IMR-90 (cell line): Measurements from ENCODE around the gene NRF1. TPM values are rescaled to one million over a fixed set of nuclear protein-coding genes. Genes with fewer than 3 reads are reported as not detected.

Experiments
- ATAC-seq: fragments of 200-7000 bp; cut with Tn5 transposase; 2 replicates; pipeline ENCODE4 v1.9.1; 2020; ENCODE audit warnings: low read depth, mild to moderate bottlenecking, moderate library complexity
- BruUV-seq: library from RNA; stranded (reverse); fragments of 400-500 nt; replicated peaks from 2 replicates; lab custom pipeline; 2021; lab: Mats Ljungman, UMichigan
- CTCF ChIA-PET: fragments of 300-600 bp; formaldehyde crosslinking; extraction: SDS; loops from one replicate; lab custom pipeline; 2021; ENCODE audit warnings: antibody characterized with exemption; lab: Yijun Ruan, JAX
- POLR2A ChIA-PET: fragments of 300-600 bp; sonication (Branson Sonifier 250); formaldehyde crosslinking; loops from one replicate; lab custom pipeline; 2022; ENCODE audit warnings: antibody characterized with exemption; ENCODE audit not compliant: unreplicated experiment; lab: Charles Lee
- DNase-seq: peaks from one replicate; pipeline ENCODE4 v3.0.0; 2013
- H2AFZ ChIP-seq: replicated peaks from 2 replicates; pipeline ENCODE3; 2013; ENCODE audit warnings: low read length, mild to moderate bottlenecking; ENCODE audit not compliant: poor library complexity
- H2AK5ac ChIP-seq: 2 replicates; pipeline ENCODE4 v1.6.1; 2013; ENCODE audit warnings: low read depth, low read length, inconsistent platforms
- H2AK9ac ChIP-seq: replicated peaks from 2 replicates; pipeline ENCODE3; 2013; ENCODE audit warnings: mild to moderate bottlenecking, low read depth, low read length, moderate library complexity; ENCODE audit not compliant: poor library complexity
- H2BK120ac ChIP-seq: 2 replicates; pipeline ENCODE4 v1.6.1; 2013; ENCODE audit warnings: low read depth, low read length, inconsistent platforms
- H2BK15ac ChIP-seq: 3 replicates; pipeline ENCODE4 v1.6.1; 2013; ENCODE audit warnings: low read depth, low read length, inconsistent platforms
- H2BK20ac ChIP-seq: 2 replicates; pipeline ENCODE4 v1.6.1; 2013; ENCODE audit warnings: low read depth, mild to moderate bottlenecking, inconsistent platforms, low read length, moderate library complexity
- H2BK5ac ChIP-seq: 2 replicates; pipeline ENCODE4 v1.6.1; 2013; ENCODE audit warnings: mild to moderate bottlenecking, low read depth, low read length, inconsistent platforms; ENCODE audit not compliant: poor library complexity, severe bottlenecking
- H3K14ac ChIP-seq: replicated peaks from 2 replicates; pipeline ENCODE4 v1.6.1; 2013; ENCODE audit warnings: low read depth, low read length, inconsistent platforms
- H3K18ac ChIP-seq: 2 replicates; pipeline ENCODE4 v1.6.1; 2013; ENCODE audit warnings: low read depth, low read length, control low read depth
- H3K23ac ChIP-seq: 2 replicates; pipeline ENCODE4 v1.6.1; 2013; ENCODE audit warnings: low read depth, low read length, inconsistent platforms
- H3K27ac ChIP-seq: 2 replicates; pipeline ENCODE4 v1.5.1; 2013; ENCODE audit warnings: mild to moderate bottlenecking, control low read depth, low read length; ENCODE audit not compliant: insufficient read depth
- H3K27me3 ChIP-seq: 2 replicates; pipeline ENCODE4 v1.6.1; 2013; ENCODE audit warnings: low read length; ENCODE audit not compliant: control insufficient read depth, insufficient read depth
- H3K36me3 ChIP-seq: 2 replicates; pipeline ENCODE4 v1.6.1; 2013; ENCODE audit warnings: low read length, mixed read lengths; ENCODE audit not compliant: control insufficient read depth, insufficient read depth
- H3K4ac ChIP-seq: 2 replicates; pipeline ENCODE4 v1.6.1; 2013; ENCODE audit warnings: low read depth, low read length, inconsistent platforms
- H3K4me1 ChIP-seq: 2 replicates; pipeline ENCODE4 v1.6.1; 2013; ENCODE audit warnings: low read length, mixed read lengths; ENCODE audit not compliant: control insufficient read depth, insufficient read depth
- H3K4me2 ChIP-seq: 2 replicates; pipeline ENCODE4 v1.6.1; 2013; ENCODE audit warnings: low read depth, mild to moderate bottlenecking, control low read depth, low read length, moderate library complexity
- H3K4me3 ChIP-seq: 2 replicates; pipeline ENCODE4 v1.5.1; 2013; ENCODE audit warnings: low read depth, mild to moderate bottlenecking, control low read depth, low read length, moderate library complexity; ENCODE audit not compliant: insufficient read depth
- H3K56ac ChIP-seq: 2 replicates; pipeline ENCODE4 v1.6.1; 2013; ENCODE audit warnings: low read length, inconsistent platforms; ENCODE audit not compliant: insufficient read depth; ENCODE audit errors: extremely low read depth
- H3K79me1 ChIP-seq, 2 experiments: 2 replicates each; pipeline ENCODE4 v1.6.1; 2013; ENCODE audit warnings: low read length in 2 of 2, inconsistent platforms in 1 of 2, low read depth in 1 of 2
- H3K9ac ChIP-seq: 2 replicates; pipeline ENCODE4 v1.6.1; 2013; ENCODE audit warnings: low read depth, low read length, control low read depth
- H3K9me1 ChIP-seq: 2 replicates; pipeline ENCODE4 v1.6.1; 2013; ENCODE audit warnings: low read length, inconsistent platforms; ENCODE audit not compliant: insufficient read depth
- H3K9me3 ChIP-seq: 2 replicates; pipeline ENCODE4 v1.6.1; 2013; ENCODE audit warnings: low read length; ENCODE audit not compliant: control insufficient read depth, insufficient read depth
- H4K20me1 ChIP-seq: 2 replicates; pipeline ENCODE4 v1.6.1; 2013; ENCODE audit warnings: low read length, inconsistent platforms; ENCODE audit not compliant: insufficient read depth
- H4K5ac ChIP-seq: 2 replicates; pipeline ENCODE4 v1.6.1; 2013; ENCODE audit warnings: mild to moderate bottlenecking, low read depth, low read length, control low read depth
- H4K8ac ChIP-seq, 2 experiments: 2 replicates each; pipeline ENCODE4 v1.6.1; 2013; ENCODE audit warnings: low read depth in 2 of 2, low read length in 2 of 2, control low read depth in 1 of 2, inconsistent platforms in 1 of 2
- H4K91ac ChIP-seq: 2 replicates; pipeline ENCODE4 v1.6.1; 2013; ENCODE audit warnings: low read depth, low read length, inconsistent platforms; ENCODE audit not compliant: insufficient read depth
- BHLHE40 ChIP-seq: fragments of 150-350 bp; IDR thresholded peaks from 2 replicates; pipeline ENCODE4 v1.6.1; 2016; ENCODE audit warnings: mild to moderate bottlenecking, low read depth, low read length
- CEBPB ChIP-seq: IDR thresholded peaks from 2 replicates; pipeline ENCODE4 v1.6.1; 2012; ENCODE audit warnings: low read depth, low read length, improper control_type of control experiment
- FOS ChIP-seq: fragments of 150-350 bp; IDR thresholded peaks from 2 replicates; pipeline ENCODE4 v1.6.1; 2016; ENCODE audit warnings: low read depth, low read length
- MXI1 ChIP-seq: IDR thresholded peaks from 2 replicates; pipeline ENCODE4 v1.6.1; 2012; ENCODE audit warnings: low read depth, mild to moderate bottlenecking, low read length, moderate library complexity, borderline replicate concordance
- NFE2L2 ChIP-seq: fragments of 150-350 bp; IDR thresholded peaks from 2 replicates; pipeline ENCODE4 v1.6.1; 2016; ENCODE audit warnings: low read depth, mild to moderate bottlenecking, low read length
- POLR2A ChIP-seq: IDR thresholded peaks from 2 replicates; pipeline ENCODE4 v1.6.1; 2012; ENCODE audit warnings: mild to moderate bottlenecking, low read depth, low read length
- RAD21 ChIP-seq: IDR thresholded peaks from 2 replicates; pipeline ENCODE4 v1.6.1; 2012; ENCODE audit warnings: low read length, improper control_type of control experiment
- RCOR1 ChIP-seq: IDR thresholded peaks from 2 replicates; pipeline ENCODE4 v1.6.1; 2012; ENCODE audit warnings: mild to moderate bottlenecking, low read length, improper control_type of control experiment; ENCODE audit not compliant: insufficient replicate concordance
- RFX5 ChIP-seq: IDR thresholded peaks from 2 replicates; pipeline ENCODE4 v1.8.0; 2012; ENCODE audit warnings: low read depth, mild to moderate bottlenecking, low read length, moderate library complexity
- WGBS, 2 experiments: methylation state at CpG; one replicate each; pipeline versions ENCODE4 v1.1.5 to v1.1.7; 2013; ENCODE audit warnings: missing lambda C conversion rate in 2 of 2; ENCODE audit not compliant: insufficient read length in 1 of 2; ENCODE audit errors: extremely low coverage in 2 of 2; 5-methylcytosine and 5-hydroxymethylcytosine counted together
- dilution Hi-C: fragments of 300-500 bp; cut with HindIII; formaldehyde crosslinking; loops from one replicate; pipeline ENCODE4 v1.14.3; 2018; ENCODE audit warnings: low sequenced_read_pairs; ENCODE audit not compliant: unreplicated experiment
- in situ Hi-C: fragments of 300-500 bp; cut with MboI; formaldehyde crosslinking; loops from 3 replicates; pipeline ENCODE4 v1.14.3; 2019; ENCODE audit warnings: low sequenced_read_pairs, inconsistent platforms, mixed read lengths
- intact Hi-C: fragments of 100-400 bp; cut with micrococcal nuclease; formaldehyde crosslinking; loops from 2 replicates; pipeline ENCODE4 v1.10.0; 2022
- polyA plus RNA-seq, 3 experiments: library from polyadenylated mRNA; depleted of rRNA; stranded (reverse); fragments of >200 nt; gene quantifications; 2 replicates each; pipeline ENCODE4 v1.2.3, GENCODE V29; 2012; ENCODE audit warnings: low replicate concordance in 1 of 3
- total RNA-seq: library from RNA; depleted of rRNA; stranded (reverse); fragments of >200 nt; gene quantifications from 2 replicates; pipeline ENCODE4 v1.2.3, GENCODE V29; 2012
- TF ChIP-seq, protein P1 (sequence below): conservative IDR thresholded peaks from 2 replicates; pipeline ENCODE4 v1.5.1; 2012; ENCODE audit warnings: mild to moderate bottlenecking, low read depth, low read length, improper control_type of control experiment
- TF ChIP-seq, protein P2 (sequence below): fragments of 150-350 bp; IDR thresholded peaks from 2 replicates; pipeline ENCODE4 v1.6.1; 2017; ENCODE audit warnings: mild to moderate bottlenecking, antibody characterized with exemption, low read length, low read depth

Gene NRF1
- total and polyA plus RNA-seq, 2 of the 4 experiments (the other 2 are of a cell fraction), result 11.4 to 15.8 TPM

DNA sequence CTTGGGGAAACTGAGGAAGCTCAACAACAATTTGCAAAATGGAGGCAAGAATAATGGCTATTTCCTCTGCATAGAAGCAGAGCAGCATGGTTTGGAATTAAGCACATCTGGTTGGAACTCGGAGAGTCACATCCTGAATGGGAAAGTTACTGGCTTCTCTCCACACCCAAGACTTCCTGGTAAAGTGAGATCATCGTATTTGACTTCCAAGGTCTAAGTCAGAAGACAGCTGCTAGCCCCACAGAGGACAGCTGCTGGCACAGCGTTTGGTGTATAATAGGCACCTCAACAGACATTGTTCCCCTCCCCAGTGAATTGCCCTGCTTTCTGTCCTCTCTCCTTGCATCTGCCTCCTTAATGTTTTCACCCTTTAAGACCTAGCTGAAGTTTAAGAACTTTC lies 37.0 kb upstream of the NRF1 start:
- DNase-seq (peak; percentile 88), ATAC-seq (peak; percentile 38)
- no peak overlapping the region for H2AK9ac ChIP-seq
- H2BK120ac ChIP-seq, result no peak overlapping the region; the same call in 1 of the 2 replicates
- H2BK5ac ChIP-seq, result no peak overlapping the region
- H3K36me3 ChIP-seq, result no peaks in the 10 kb centered on the region
- no peaks in the 10 kb centered on the region for H4K20me1 ChIP-seq
- peak overlapping the region; percentile 80 for H2AFZ ChIP-seq
- no peak overlapping the region for H3K56ac ChIP-seq
- no peak overlapping the region for H3K23ac ChIP-seq
- dilution Hi-C loops (no loop called here), in situ Hi-C loops (no loop called here), intact Hi-C loops (no loop called here)
- POLR2A ChIA-PET, result no interaction called here
- no peaks in the 10 kb centered on the region for H3K27me3 ChIP-seq
- no peak overlapping the region for H4K5ac ChIP-seq
- H4K91ac ChIP-seq, result no peak overlapping the region
- CTCF ChIA-PET, result interaction anchor here (0.6 kb wide), 1 partner anchor 12 kb away, joined by 3 read pairs; no protein-coding TSS in a partner anchor
- H3K4me1 ChIP-seq, result peaks cover 4% of the 10 kb centered on the region
- no peaks in the 10 kb centered on the region for H3K79me1 ChIP-seq
- H3K4me2 ChIP-seq, result no peak overlapping the region
- peak overlapping the region; percentile 55 for H2BK20ac ChIP-seq
- no peaks in the 10 kb centered on the region for H3K9me1 ChIP-seq
- H3K4ac ChIP-seq, result peak overlapping the region; percentile 69; the same call in 1 of the 2 replicates
- H4K8ac ChIP-seq, result peak overlapping the region in 1 of 2 experiments; percentile 61; a peak in 1 of 4 replicates
- no TSS peak for BruUV-seq
- H2AK5ac ChIP-seq, result 0 out of 2 replicates have a peak overlapping the region, but pooled peaks have one; percentile 13
- H2BK15ac ChIP-seq, result no peak overlapping the region; the same call in 2 of the 3 replicates
- peaks cover 11% of the 10 kb centered on the region for H3K9me3 ChIP-seq
- no peak overlapping the region for H3K18ac ChIP-seq
- H3K14ac ChIP-seq, result peak overlapping the region; percentile 22
- H3K9ac ChIP-seq, result no peak overlapping the region
- no peak overlapping the region for H3K4me3 ChIP-seq
- TF ChIP-seq, protein P1, sequence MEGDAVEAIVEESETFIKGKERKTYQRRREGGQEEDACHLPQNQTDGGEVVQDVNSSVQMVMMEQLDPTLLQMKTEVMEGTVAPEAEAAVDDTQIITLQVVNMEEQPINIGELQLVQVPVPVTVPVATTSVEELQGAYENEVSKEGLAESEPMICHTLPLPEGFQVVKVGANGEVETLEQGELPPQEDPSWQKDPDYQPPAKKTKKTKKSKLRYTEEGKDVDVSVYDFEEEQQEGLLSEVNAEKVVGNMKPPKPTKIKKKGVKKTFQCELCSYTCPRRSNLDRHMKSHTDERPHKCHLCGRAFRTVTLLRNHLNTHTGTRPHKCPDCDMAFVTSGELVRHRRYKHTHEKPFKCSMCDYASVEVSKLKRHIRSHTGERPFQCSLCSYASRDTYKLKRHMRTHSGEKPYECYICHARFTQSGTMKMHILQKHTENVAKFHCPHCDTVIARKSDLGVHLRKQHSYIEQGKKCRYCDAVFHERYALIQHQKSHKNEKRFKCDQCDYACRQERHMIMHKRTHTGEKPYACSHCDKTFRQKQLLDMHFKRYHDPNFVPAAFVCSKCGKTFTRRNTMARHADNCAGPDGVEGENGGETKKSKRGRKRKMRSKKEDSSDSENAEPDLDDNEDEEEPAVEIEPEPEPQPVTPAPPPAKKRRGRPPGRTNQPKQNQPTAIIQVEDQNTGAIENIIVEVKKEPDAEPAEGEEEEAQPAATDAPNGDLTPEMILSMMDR, result no peak
- TF ChIP-seq RCOR1 (no peak), CEBPB (no peak), RFX5 (no peak), POLR2A (no peak), MXI1 (no peak), NFE2L2 (no peak), RAD21 (no peak), BHLHE40 (no peak), FOS (no peak)
- TF ChIP-seq, protein P2, sequence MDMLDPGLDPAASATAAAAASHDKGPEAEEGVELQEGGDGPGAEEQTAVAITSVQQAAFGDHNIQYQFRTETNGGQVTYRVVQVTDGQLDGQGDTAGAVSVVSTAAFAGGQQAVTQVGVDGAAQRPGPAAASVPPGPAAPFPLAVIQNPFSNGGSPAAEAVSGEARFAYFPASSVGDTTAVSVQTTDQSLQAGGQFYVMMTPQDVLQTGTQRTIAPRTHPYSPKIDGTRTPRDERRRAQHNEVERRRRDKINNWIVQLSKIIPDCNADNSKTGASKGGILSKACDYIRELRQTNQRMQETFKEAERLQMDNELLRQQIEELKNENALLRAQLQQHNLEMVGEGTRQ, result no peak
- no CpG with 5 or more reads among the region's 3 CpGs for WGBS, 2 experiments
- H3K27ac ChIP-seq, result no peak overlapping the region
